Nephron (organoid): Measurements from ENCODE around the gene FBXO42.
A peak's percentile ranks its signal among the peaks of the same experiment; 100 is the strongest.

Experiments
- H3K27ac Mint-ChIP-seq, 3 experiments: 2 replicates each; pipeline ENCODE4 v1.8.0; 2020; ENCODE audit warnings: mixed read lengths in 3 of 3, mild to moderate bottlenecking in 2 of 3, moderate library complexity in 1 of 3
- H3K27me3 Mint-ChIP-seq: 2 replicates; pipeline ENCODE4 v1.8.0; 2021; ENCODE audit warnings: low read depth, mild to moderate bottlenecking, moderate library complexity, mixed read lengths
- H3K36me3 Mint-ChIP-seq: 2 replicates; pipeline ENCODE4 v1.8.0; 2020; ENCODE audit warnings: low read depth, mixed read lengths
- H3K4me1 Mint-ChIP-seq: 2 replicates; pipeline ENCODE4 v1.8.0; 2020; ENCODE audit warnings: mixed read lengths
- H3K4me3 Mint-ChIP-seq, 3 experiments: 2 replicates each; pipeline ENCODE4 v1.8.0; 2020; ENCODE audit warnings: mild to moderate bottlenecking in 3 of 3, mixed read lengths in 3 of 3, moderate library complexity in 2 of 3
- H3K9me3 Mint-ChIP-seq: 2 replicates; pipeline ENCODE4 v1.8.0; 2020; ENCODE audit warnings: mixed read lengths
- CTCF ChIP-seq, 3 experiments: fragments of 200-600 bp; sonication (generic); IDR thresholded peaks; one replicate each; pipeline ENCODE4 v1.5.0; 2021; ENCODE audit warnings: antibody characterized with exemption in 3 of 3; ENCODE audit not compliant: unreplicated experiment in 3 of 3

The FBXO42 gene

GRCh38 chr1:16253332-16253922 lies 98.9 kb downstream of the FBXO42 start:
- Mint-ChIP-seq H3K9me3 (no peaks in the 10 kb centered on the region), H3K27me3 (no peaks in the 10 kb centered on the region), H3K36me3 (peaks cover 45% of the 10 kb centered on the region), H3K4me3 (no peak overlapping the region), H3K4me1 (peaks cover 17% of the 10 kb centered on the region), H3K27ac (no peak overlapping the region)
- no peak for TF ChIP-seq CTCF (IDR thresholded peaks at IDR 0.05; ENCODE audit: unreplicated experiment in 3 of 3)

- Mint-ChIP-seq H3K27ac (no peak overlapping the region), H3K4me1 (peaks cover 22% of the 10 kb centered on the region), H3K4me3 (no peak overlapping the region), H3K36me3 (peaks cover 45% of the 10 kb centered on the region), H3K27me3 (no peaks in the 10 kb centered on the region), H3K9me3 (no peaks in the 10 kb centered on the region)
- no peak for TF ChIP-seq CTCF (IDR thresholded peaks at IDR 0.05; ENCODE audit: unreplicated experiment in 3 of 3)
These were observed 99.4 kb downstream of the FBXO42 start for GRCh38 chr1:16252912-16253311.

- Mint-ChIP-seq H3K36me3 (peaks cover 51% of the 10 kb centered on the region), H3K27ac (no peak overlapping the region), H3K4me3 (no peak overlapping the region), H3K27me3 (no peaks in the 10 kb centered on the region), H3K4me1 (peaks cover 35% of the 10 kb centered on the region), H3K9me3 (no peaks in the 10 kb centered on the region)
- no peak for TF ChIP-seq CTCF (IDR thresholded peaks at IDR 0.05; ENCODE audit: unreplicated experiment in 3 of 3)
These were observed 100.9 kb downstream of the FBXO42 start for GRCh38 chr1:16251381-16251780.

- Mint-ChIP-seq H3K27me3 (no peaks in the 10 kb centered on the region), H3K27ac (no peak overlapping the region), H3K4me1 (peaks cover 35% of the 10 kb centered on the region), H3K36me3 (peaks cover 47% of the 10 kb centered on the region), H3K4me3 (no peak overlapping the region), H3K9me3 (no peaks in the 10 kb centered on the region)
- no peak for TF ChIP-seq CTCF (IDR thresholded peaks at IDR 0.05; ENCODE audit: unreplicated experiment in 3 of 3)
These were observed 101.6 kb downstream of the FBXO42 start for GRCh38 chr1:16250524-16251251.

- Mint-ChIP-seq H3K4me1 (peaks cover 35% of the 10 kb centered on the region), H3K9me3 (no peaks in the 10 kb centered on the region), H3K4me3 (no peak overlapping the region), H3K27ac (peak overlapping the region; percentile 8 to 68 (median 59)), H3K27me3 (no peaks in the 10 kb centered on the region), H3K36me3 (peaks cover 41% of the 10 kb centered on the region)
- no peak for TF ChIP-seq CTCF (IDR thresholded peaks at IDR 0.05; ENCODE audit: unreplicated experiment in 3 of 3)
These were observed 102.6 kb downstream of the FBXO42 start for GRCh38 chr1:16249596-16250241.
